ENCODE measurements around the gene CLSTN2.

GRCh38 chr3:140599009-140599408, 664.0 kb downstream of the CLSTN2 start:
- TF ChIP-seq EZH2 (IDR thresholded peaks at IDR 0.05; ENCODE audit: low read length, unreplicated experiment) (no peak), CTCF (conservative IDR thresholded peaks at IDR 0.05; ENCODE audit: low read depth, low read length) (no peak)

Data from PC-3 (cell line).